ENCODE data around the gene MYADML2. TPM values are rescaled to one million over a fixed set of nuclear protein-coding genes. Genes with fewer than 3 reads are reported as not detected.
"Not testable (repeated sequence)": the region's sequence is repeated elsewhere in the genome, so short reads cannot be mapped to it uniquely, and the experiment has no call there.

MYADML2 gene
- total RNA-seq, 1 experiment from 2014 or later: not detected

DNA sequence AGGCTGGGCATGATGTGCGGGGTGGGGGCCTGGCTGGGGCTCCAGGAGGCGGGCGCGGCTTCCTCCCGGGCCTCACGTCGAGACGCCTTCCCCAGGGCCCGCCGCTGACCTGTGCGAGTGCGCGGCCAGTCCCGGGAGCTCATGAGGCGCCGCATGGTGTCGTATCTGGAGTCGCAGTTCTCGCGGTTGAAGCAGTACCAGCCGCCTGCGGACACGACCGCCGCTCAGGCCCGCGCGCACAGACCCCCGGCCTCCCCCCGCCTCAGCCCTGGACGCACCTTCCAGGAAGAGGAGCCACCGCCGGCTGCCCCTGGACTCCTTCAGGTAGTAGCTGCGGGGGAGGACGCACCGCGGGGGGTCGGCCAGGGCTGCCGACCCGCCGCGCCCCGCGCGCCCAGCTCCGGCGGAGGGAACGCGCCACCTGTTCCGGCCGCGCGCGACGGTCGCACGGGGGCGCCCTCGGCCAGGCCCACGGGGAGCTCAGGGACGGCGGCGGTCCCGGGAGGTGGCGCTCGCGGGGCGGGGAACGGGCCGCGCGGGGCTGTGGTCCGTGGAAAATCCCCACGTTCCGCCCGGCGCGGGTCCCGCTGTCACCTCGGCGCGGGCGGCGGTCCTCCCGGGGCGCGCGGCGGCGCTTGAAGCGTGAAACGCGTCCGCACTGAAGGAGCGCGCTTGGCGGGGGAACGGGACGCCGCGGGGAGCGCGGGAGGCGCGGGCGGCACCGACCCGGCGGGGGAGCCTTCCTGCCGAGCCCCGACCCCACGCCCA lies 12.5 kb upstream of the MYADML2 start:
- DNase-seq (ENCODE audit: low read depth): peak; percentile 38

DNA sequence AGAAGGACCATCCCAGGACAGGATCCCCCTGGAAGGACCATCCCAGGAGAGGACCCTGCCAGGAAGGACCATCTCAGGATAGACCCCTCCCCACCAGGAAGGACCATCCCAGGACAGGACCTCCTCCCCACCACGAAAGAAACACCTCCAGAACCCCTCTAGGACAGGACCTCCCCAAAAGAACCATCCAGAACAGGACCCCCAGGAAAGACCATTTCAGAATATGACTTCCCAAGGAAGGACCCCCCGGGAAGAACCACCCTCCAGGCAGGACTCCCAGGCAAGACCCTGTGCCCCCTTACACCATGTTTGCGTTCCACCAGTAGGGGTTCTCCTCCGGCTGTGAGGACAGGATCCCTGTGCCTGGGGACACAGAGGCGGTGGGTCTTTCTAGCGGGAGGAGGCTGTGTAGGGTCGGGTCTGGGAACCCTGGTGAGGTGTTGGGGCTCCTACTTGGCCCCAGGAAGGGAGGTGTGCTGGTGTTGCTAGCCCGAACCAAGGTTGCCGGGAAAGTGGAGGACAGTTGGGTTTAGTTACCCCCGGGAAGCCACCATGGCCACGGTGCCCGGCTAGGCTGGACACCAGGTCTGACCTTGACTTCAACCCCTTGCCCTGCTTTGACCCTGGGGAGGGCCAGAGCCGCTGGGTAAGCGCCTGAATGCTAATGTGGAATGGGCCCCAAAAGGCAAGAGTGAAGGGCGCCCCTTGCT lies 11.8 kb upstream of the MYADML2 start:
- DNase-seq (ENCODE audit: low read depth): no peak

DNA sequence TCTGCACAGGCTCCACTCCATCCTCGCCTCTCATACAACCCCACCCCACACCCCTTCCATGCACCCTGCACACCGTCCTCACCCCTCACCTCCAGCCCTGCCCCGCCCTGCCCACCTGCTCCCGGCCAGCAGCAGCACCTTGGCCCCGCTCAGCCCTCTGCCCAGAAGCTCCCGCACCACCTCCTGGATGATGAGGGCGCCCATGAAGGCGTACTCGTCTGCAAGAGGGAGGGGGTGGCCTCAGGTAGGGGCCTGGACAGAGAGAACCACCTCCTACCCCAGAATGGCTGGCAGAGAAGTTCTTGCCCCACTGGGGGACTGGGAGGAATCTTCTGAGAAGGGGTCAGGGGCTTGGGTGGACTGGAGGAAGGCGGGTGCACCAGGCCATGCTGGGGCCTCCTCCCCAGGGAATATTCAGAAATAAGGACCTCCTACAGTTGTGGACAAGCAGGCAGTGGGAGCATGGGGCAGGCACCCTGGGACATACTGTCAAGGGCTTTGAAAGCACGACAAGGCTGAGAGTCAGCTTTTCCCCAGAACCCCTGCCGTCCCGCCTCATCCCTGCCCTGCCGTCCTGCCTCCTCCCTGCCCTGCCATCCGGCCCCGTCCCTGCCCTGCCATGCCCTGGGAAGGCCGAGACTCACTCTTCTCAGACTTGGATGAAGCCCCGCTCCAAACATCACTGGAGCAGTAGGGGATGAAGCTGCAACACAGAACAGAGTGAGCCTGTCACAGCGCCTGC lies 10.8 kb upstream of the MYADML2 start:
- DNase-seq (ENCODE audit: low read depth): no peak

GRCh38 chr17:81956607-81957589 lies 9.9 kb upstream of the MYADML2 start:
- no peak for DNase-seq (ENCODE audit: low read depth)

- DNase-seq (ENCODE audit: low read depth): no peak
Observed at GRCh38 chr17:81955756-81956544, 8.9 kb upstream of the MYADML2 start.

- DNase-seq (ENCODE audit: low read depth): no peak
Observed at GRCh38 chr17:81955058-81955681, 8.1 kb upstream of the MYADML2 start.

DNA sequence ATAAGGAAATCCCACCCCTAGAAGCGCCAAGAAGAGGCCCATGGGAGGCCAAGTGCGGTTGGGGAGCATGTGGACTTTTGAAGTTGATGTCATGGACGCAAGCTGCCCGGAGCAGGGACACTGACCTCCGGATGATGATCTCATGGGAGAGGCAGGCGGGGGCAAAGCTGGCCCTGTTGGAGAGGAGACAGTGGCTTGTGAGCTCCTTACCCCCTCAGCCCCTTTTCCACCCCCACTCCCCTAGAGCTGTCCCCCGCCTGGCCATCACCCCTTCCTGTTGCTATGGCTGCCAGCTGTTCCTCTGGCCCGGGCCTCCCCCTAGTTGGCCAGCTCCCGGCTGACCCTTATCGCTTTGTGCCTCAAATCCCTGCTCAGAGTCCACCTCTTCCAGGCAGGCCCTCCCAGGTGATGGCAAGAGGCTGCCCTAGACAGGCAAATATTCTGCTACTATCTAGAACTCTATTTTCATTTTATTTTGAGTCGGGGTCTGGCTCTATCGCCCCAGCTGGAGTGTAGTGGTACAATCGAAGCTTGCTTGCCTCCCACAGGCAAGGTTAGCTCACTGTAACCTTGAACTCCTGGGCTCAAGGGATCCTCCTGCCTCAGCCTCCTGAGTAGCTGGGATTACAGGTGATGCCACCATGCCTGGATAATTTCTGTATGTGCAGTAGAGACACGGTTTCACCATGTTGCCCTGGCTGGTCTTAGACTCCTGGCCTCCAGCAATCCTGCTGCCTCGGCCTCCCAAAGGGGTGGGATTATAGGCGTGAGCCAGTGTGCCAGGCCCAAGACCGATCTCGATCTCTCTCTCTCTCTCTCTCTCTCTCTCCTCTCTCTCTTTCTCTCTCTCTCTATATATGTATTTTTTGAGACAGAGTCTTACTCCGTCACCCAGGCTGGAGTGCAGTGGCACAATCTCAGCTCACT lies 7.4 kb upstream of the MYADML2 start:
- DNase-seq (ENCODE audit: low read depth): no peak

DNA sequence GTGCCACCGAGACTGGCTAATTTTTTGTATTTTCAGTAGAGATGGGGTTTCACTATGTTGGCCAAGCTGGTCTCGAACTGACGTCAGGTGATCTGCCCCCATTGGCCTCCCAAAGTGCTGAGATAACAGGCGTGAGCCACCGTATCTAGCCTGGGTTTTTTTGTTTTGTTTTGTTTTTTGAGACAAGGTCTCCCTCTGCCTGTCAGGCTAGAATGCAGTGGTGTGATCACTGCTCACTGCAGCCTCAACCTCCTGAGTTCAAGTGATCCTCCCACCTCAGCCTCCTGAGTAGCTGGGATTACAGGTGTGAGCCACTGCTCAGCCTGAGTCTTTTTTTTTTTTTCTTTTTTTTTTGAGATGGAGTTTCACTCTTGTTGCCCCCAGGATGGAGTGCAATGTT lies 6.4 kb upstream of the MYADML2 start:
- DNase-seq (ENCODE audit: low read depth): not testable (repeated sequence)

DNA sequence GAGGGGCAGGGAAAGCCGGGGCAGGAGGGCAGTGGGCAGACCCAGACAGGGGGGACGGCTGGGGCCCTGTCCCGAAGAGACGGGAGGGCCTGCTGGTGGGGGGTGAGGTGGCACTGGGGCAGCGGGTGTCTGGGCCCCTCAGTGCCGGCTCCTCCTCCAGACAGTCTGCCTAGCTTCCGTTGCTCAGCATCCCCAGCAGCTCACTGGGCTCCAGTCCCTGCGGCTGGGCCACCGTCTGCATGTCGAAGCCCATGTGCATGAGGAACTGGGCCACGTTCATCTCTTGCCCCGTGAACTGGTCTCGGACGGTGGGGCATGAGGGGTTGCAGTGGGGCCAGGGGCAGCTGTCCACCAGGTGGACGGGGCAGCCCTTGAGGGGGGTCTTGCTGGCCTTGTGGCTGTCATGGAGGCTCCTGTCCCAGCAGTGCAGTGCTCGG lies 5.8 kb upstream of the MYADML2 start:
- no peak for DNase-seq (ENCODE audit: low read depth)

DNA sequence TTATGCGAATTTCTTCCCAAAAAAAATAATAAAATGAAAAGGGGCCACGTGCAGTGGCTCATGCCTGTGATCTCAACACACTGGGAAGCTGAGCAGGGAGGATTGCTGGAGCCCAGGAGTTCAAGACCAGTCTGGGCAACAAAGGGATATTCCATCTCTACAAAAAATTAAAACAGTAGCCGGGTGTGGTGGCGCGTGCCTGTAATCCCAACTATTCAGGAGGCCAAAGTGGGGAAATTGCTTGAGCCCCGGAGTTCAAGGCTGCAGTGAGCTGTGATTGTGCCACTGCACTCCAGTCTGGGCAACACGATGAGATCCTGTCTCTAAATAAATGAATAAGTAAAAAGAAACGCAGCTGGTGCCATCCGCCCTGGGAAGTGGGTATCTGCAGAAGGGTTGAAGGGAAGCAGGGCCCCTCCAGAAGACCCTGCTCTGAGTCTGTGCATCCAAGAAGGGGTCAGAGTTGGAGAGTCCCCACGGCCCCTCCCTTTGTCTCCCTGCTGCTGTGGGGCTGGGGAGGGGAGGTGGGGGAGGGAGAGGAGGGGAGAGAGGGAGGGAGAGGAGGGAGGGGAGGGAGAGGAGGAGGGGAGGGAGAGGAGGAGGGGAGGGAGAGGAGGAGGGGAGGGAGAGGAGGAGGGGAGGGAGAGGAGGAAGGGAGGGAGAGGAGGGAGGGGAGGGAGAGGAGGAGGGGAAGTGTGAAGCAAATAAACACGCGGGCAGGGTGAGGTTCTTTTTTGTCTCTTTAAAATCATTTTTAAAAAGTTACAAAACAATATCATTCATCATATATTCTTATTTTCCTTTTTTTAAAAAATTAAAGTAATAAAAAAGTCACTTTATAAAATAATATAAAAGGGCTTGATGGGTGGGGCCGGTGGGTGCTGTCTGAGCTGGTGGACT lies 5.0 kb upstream of the MYADML2 start:
- no peak for DNase-seq (ENCODE audit: low read depth)

DNA sequence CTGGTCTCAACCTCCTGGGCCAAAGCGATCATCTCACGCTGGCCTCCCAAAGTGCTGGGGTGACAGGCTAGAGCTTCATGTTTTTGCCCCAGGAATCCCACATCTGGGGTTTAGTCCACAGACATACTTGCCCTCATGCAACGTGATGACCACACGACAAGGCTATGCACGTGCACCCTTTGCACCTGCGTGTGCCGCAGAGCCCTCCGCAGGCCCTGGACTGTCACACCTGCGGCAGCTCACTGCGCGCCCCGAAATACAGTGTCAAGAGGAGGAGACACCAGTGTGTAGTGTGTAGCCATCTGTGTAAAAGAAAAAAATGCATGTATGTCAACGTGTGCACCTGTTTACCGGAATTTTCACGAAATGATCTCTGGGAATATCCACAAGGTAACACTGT lies 3.5 kb upstream of the MYADML2 start:
- DNase-seq (ENCODE audit: low read depth): no peak

GRCh38 chr17:81948635-81949378 lies 1.8 kb upstream of the MYADML2 start:
- no peak for DNase-seq (ENCODE audit: low read depth)

- DNase-seq (ENCODE audit: low read depth): no peak
Observed at GRCh38 chr17:81944858-81945257, 2.2 kb downstream of the MYADML2 start.

GRCh38 chr17:81942167-81942553 lies 4.9 kb downstream of the MYADML2 start:
- DNase-seq (ENCODE audit: low read depth): no peak

DNA sequence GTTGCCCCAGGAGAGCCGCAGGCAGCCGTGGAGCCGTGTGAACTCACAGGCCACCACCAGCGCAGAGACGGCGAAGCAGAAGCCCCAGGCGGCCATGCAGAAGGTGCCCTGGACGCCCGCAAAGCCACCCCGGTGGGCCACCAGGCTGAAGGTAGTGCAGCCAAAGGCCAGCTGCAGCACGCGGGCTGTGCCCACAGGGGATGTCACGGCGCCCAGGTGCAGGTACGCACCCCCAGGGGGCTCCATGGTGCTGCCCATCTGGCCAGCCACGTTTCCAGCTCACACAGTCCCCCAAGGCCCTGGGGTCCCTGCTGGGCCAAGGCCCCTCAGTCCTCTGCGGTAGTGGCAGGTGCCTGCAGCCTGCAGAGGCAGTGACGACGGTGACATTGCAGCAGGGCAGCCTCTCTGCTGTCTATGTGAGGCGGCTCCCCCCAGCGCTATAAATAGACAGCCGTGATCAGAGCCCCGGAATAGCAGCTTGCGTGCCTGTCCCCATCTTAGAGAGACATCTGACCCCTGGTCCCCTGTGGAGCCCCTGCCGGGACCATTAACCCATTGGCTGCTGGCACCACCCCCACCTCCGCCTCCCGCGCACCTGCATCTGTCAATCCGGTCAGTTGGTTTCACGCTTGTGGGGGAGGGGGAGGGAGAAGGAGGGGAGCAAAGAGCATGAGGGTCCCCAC lies 5.4 kb downstream of the MYADML2 start:
- no peak for DNase-seq (ENCODE audit: low read depth)
